DOHH2 (cell line): ENCODE measurements around the gene POFUT2.
"Not testable (repeated sequence)": the region's sequence is repeated elsewhere in the genome, so short reads cannot be mapped to it uniquely, and the experiment has no call there.

Experiments
- H3F3A ChIP-seq: fragments of 200-600 bp; sonication (generic), shearing (Covaris generic); 2 replicates; pipeline ENCODE4 v1.6.0; 2016; ENCODE audit warnings: antibody characterized with exemption, mild to moderate bottlenecking; ENCODE audit not compliant: control insufficient read depth, insufficient read depth
- H3K27ac ChIP-seq: fragments of 200-600 bp; sonication (generic); 2 replicates; pipeline ENCODE4 v1.5.1; 2014; ENCODE audit warnings: low read depth, mild to moderate bottlenecking, low read length, moderate library complexity
- H3K27me3 ChIP-seq: fragments of 200-600 bp; sonication (generic); 2 replicates; pipeline ENCODE4 v1.6.1; 2014; ENCODE audit warnings: mild to moderate bottlenecking, low read length, mixed read lengths; ENCODE audit not compliant: control insufficient read depth
- H3K36me3 ChIP-seq: fragments of 200-600 bp; sonication (generic); 2 replicates; pipeline ENCODE4 v1.6.1; 2014; ENCODE audit warnings: mild to moderate bottlenecking, low read length, moderate library complexity, mixed read lengths; ENCODE audit not compliant: control insufficient read depth
- H3K4me1 ChIP-seq: fragments of 200-600 bp; sonication (generic); 2 replicates; pipeline ENCODE4 v1.6.1; 2014; ENCODE audit warnings: mild to moderate bottlenecking, low read length, mixed read lengths; ENCODE audit not compliant: control insufficient read depth
- H3K4me2 ChIP-seq: fragments of 200-600 bp; sonication (generic); 2 replicates; pipeline ENCODE4 v1.6.0; 2014; ENCODE audit warnings: mild to moderate bottlenecking, low read length, moderate library complexity
- H3K4me3 ChIP-seq: fragments of 200-600 bp; sonication (generic); 2 replicates; pipeline ENCODE4 v1.5.1; 2014; ENCODE audit warnings: mild to moderate bottlenecking, low read length, mixed read lengths
- H3K79me2 ChIP-seq: fragments of 200-600 bp; sonication (generic); 2 replicates; pipeline ENCODE4 v1.6.1; 2014; ENCODE audit warnings: mild to moderate bottlenecking, low read length, mixed read lengths; ENCODE audit not compliant: control insufficient read depth
- H3K9me2 ChIP-seq: fragments of 200-600 bp; sonication (generic); replicated peaks from 2 replicates; pipeline ENCODE4 v1.6.1; 2014; ENCODE audit warnings: mild to moderate bottlenecking, low read length, mixed read lengths; ENCODE audit not compliant: control insufficient read depth
- H3K9me3 ChIP-seq: fragments of 200-600 bp; sonication (generic); 2 replicates; pipeline ENCODE4 v1.6.1; 2014; ENCODE audit warnings: antibody characterized with exemption, low read length, mixed read lengths; ENCODE audit not compliant: control insufficient read depth, insufficient read depth
- H4K20me1 ChIP-seq: fragments of 200-600 bp; sonication (generic); 2 replicates; pipeline ENCODE4 v1.6.0; 2014; ENCODE audit warnings: low read depth, mild to moderate bottlenecking, antibody characterized with exemption, low read length, moderate library complexity; ENCODE audit not compliant: control insufficient read depth, insufficient read depth
- EZH2phosphoT487 ChIP-seq: fragments of 200-600 bp; sonication (generic); IDR thresholded peaks from 2 replicates; pipeline ENCODE4 v1.6.1; 2017; ENCODE audit warnings: borderline replicate concordance, mild to moderate bottlenecking, antibody characterized with exemption, low read length, moderate library complexity, mixed read lengths
- TF ChIP-seq, protein P1 (sequence below): fragments of 200-600 bp; sonication (generic); IDR thresholded peaks from one replicate; pipeline ENCODE4 v1.5.1; 2014; ENCODE audit warnings: antibody characterized with exemption, mild to moderate bottlenecking, low read depth, low read length; ENCODE audit not compliant: poor library complexity, severe bottlenecking

The POFUT2 gene

DNA sequence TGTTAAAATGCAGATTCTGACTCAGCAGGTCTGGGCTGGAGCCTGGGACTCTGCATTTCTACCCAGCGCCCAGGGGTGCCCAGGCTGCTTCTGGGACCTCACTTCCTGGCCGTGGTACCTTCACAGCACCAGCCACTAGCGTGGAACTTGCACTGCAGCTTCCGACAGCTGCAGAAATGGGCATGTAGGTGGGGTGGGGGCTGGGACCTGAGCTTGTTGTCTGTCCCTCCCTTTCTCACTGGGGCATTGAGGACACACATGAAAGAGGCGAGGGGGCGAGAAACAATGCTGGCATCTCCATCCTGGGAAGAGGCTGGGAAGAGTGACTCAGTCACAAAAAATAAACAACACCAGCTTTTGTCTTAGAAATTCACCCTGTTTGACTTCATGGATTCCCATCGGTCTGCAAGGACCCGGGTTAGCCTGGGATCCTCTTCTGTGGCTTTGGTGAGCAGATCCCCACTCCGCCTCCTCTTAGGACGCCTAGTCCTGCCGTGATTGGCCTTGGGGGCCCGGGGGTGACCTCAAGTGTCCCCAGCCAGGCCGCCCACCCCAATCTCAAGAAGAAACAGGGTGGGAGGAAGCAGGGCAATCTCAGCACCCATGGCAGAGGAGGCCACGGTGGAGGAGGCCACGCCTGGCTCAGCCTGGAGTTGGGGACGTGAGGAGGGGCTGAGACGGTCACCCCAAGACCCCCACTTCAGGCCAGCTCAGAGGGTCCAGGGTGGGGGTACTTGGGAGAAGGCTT lies 29.9 kb upstream of the POFUT2 start:
- no peak overlapping the region for H3K4me2 ChIP-seq
- TF ChIP-seq, protein P1, sequence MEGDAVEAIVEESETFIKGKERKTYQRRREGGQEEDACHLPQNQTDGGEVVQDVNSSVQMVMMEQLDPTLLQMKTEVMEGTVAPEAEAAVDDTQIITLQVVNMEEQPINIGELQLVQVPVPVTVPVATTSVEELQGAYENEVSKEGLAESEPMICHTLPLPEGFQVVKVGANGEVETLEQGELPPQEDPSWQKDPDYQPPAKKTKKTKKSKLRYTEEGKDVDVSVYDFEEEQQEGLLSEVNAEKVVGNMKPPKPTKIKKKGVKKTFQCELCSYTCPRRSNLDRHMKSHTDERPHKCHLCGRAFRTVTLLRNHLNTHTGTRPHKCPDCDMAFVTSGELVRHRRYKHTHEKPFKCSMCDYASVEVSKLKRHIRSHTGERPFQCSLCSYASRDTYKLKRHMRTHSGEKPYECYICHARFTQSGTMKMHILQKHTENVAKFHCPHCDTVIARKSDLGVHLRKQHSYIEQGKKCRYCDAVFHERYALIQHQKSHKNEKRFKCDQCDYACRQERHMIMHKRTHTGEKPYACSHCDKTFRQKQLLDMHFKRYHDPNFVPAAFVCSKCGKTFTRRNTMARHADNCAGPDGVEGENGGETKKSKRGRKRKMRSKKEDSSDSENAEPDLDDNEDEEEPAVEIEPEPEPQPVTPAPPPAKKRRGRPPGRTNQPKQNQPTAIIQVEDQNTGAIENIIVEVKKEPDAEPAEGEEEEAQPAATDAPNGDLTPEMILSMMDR = no peak
- no peak for TF ChIP-seq EZH2phosphoT487

DNA sequence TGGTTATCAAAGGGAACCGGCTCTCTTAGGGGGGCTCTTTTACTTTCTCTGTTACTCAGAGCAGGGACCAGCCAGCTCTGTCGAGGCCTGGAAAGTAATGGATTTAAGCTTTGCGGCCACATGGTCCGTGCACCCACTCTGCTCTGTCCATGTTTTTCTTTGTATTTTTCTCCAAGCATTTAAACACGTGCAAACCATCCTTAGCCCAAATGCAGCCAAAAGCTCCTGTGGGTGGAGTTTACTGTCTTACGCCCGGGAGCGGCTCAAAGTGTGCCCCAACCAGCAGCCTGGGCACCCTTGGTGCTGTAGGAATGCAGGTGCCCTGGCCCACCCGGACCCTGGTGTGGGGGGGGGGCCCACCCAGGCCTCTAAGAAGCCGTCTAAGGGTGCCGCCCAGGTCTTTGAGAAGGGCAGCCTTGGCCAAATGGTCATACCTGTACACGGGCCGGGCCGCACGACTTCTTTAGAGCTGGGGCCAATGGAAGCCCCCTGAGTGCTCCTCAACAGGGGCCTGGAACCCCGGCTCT lies 29.2 kb upstream of the POFUT2 start:
- no peaks in the 10 kb centered on the region for H3K27me3 ChIP-seq
- H3K9me3 ChIP-seq = no peaks in the 10 kb centered on the region
- H3K79me2 ChIP-seq = no peaks in the 10 kb centered on the region
- no peak for TF ChIP-seq EZH2phosphoT487
- TF ChIP-seq, protein P1 = no peak
- no peak overlapping the region for H3K27ac ChIP-seq
- H3K4me3 ChIP-seq = no peak overlapping the region
- H3K9me2 ChIP-seq = no peaks in the 10 kb centered on the region
- H3K36me3 ChIP-seq = no peaks in the 10 kb centered on the region
- H3K4me2 ChIP-seq = no peak overlapping the region
- no peaks in the 10 kb centered on the region for H3F3A ChIP-seq
- H4K20me1 ChIP-seq = no peaks in the 10 kb centered on the region
- H3K4me1 ChIP-seq = no peaks in the 10 kb centered on the region

More for the DNA sequence above, 29.9 kb upstream of the POFUT2 start:
- H3F3A ChIP-seq = no peaks in the 10 kb centered on the region
- no peaks in the 10 kb centered on the region for H3K79me2 ChIP-seq
- H3K4me3 ChIP-seq = no peak overlapping the region
- H3K4me1 ChIP-seq = no peaks in the 10 kb centered on the region
- H3K27me3 ChIP-seq = no peaks in the 10 kb centered on the region
- no peaks in the 10 kb centered on the region for H3K9me2 ChIP-seq
- no peaks in the 10 kb centered on the region for H3K36me3 ChIP-seq
- no peak overlapping the region for H3K27ac ChIP-seq
- H3K9me3 ChIP-seq = no peaks in the 10 kb centered on the region
- no peaks in the 10 kb centered on the region for H4K20me1 ChIP-seq

DNA sequence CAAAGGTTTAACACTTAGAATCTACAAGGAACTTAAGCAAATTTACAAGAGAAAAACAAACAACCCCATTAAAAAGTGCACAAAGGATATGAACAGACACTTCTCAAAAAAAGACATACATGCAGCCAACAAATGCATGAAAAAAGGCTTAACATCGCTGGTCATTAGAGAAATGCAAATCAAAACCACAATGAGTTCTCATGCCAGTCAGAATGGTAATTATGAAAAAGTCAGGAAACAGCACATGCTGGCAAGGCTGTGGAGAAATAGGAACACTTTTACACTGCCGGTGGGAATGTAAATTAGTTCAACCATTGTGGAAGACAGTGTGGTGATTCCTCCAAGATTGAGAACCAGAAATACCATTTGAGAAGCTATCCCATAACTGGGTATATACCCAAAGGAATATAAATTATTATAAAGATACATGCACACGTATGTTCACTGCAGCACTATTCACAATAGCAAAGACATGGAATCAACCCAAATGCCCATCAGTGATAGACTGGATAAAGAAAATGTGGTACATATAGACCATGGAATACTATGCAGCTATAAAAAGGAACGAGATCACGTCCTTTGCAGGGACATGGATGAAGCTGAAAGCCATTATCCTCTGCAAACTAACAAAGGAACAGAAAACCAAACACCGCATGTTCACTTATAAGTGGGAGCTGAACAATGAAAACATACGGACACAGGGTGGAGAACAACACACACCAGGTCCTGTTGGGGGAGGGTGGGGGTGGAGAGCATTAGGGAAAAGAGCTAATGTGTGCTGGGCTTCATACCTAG lies 28.2 kb upstream of the POFUT2 start:
- H3K27me3 ChIP-seq, H3K9me2 ChIP-seq, H3F3A ChIP-seq: not testable (repeated sequence)

DNA sequence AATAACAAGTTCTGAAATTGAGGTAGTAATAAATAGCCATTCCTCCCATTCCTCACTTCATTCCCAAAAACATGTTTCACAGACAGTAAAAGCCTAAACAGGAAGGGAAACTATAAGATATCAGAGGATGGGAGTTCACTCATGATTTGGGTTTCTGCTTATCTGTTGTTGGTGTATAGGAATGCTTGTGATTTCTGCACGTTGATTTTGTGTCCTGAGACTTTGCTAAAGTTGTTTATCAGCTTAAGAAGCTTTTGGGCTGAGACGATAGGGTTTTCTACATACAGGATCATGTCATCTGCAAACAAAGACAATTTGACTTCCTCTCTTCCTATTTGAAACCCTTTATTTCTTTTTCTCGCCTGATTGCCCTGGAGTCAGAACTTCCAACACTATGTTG lies 26.0 kb upstream of the POFUT2 start:
- no peak overlapping the region for H3K4me2 ChIP-seq
- no peak overlapping the region for H3K27ac ChIP-seq
- no peaks in the 10 kb centered on the region for H3K9me3 ChIP-seq
- H4K20me1 ChIP-seq = no peaks in the 10 kb centered on the region
- H3K4me1 ChIP-seq = no peaks in the 10 kb centered on the region
- H3K27me3 ChIP-seq = no peaks in the 10 kb centered on the region
- no peaks in the 10 kb centered on the region for H3F3A ChIP-seq
- no peaks in the 10 kb centered on the region for H3K9me2 ChIP-seq
- no peaks in the 10 kb centered on the region for H3K79me2 ChIP-seq
- no peak overlapping the region for H3K4me3 ChIP-seq
- TF ChIP-seq EZH2phosphoT487 = no peak
- TF ChIP-seq, protein P1 = no peak
- no peaks in the 10 kb centered on the region for H3K36me3 ChIP-seq

More for the DNA sequence above, 28.2 kb upstream of the POFUT2 start:
- H3K4me1 ChIP-seq, H4K20me1 ChIP-seq, H3K9me3 ChIP-seq, H3K79me2 ChIP-seq, H3K27ac ChIP-seq, H3K36me3 ChIP-seq, H3K4me3 ChIP-seq, H3K4me2 ChIP-seq: not testable (repeated sequence)
